Measurements from ENCODE around the gene KCNQ5. TPM values are rescaled to one million over a fixed set of nuclear protein-coding genes. Genes with fewer than 3 reads are reported as not detected.
"Not testable (repeated sequence)": the region's sequence is repeated elsewhere in the genome, so short reads cannot be mapped to it uniquely, and the experiment has no call there.

Gene KCNQ5
- total RNA-seq, 1 donor from 2014 or later: 0.39 TPM

DNA sequence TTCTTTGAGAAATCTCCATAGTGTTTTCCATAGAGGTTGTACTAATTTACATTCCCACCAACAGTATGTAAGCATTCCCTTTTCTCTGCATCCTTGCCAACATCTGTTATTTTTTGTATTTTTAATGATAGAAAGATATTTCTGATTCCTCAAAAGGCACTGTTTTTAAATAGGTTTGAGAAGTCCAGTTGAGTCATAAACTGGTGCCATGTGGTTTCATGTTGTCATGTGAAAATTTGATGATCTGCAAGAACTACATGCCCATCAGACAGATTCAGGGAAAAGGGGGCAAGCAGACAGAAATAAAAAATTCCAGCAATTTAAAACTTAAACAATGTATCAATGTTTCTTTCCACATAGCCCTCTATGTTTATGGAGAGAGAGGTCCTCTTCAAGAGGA is 227.5 kb downstream of the KCNQ5 start:
- no peak for DNase-seq

GRCh38 chr6:72850040-72850439 is 228.2 kb downstream of the KCNQ5 start:
- no peak for DNase-seq

DNA sequence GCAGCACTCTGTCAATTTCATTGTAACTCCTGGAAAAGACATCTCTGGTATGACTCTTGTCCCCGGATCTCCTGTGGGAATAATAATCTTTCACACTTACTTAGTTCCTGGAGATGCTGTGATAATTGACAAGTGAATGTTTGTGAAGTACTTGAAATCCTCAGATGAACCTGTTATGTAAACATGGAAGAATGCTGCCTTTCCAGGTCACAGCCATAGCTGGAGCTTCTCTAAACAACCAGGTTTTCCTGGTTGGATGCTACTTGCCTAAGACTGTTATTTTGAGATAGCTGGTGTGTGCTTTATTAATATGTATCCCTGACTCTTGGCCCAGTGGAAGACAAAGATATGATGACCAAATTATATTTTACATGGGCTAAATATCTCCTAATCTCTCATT is 228.6 kb downstream of the KCNQ5 start:
- no peak for DNase-seq

GRCh38 chr6:72855471-72855870 is 233.6 kb downstream of the KCNQ5 start:
- DNase-seq: no peak

GRCh38 chr6:72856801-72857200 is 234.9 kb downstream of the KCNQ5 start:
- no peak for DNase-seq

DNA sequence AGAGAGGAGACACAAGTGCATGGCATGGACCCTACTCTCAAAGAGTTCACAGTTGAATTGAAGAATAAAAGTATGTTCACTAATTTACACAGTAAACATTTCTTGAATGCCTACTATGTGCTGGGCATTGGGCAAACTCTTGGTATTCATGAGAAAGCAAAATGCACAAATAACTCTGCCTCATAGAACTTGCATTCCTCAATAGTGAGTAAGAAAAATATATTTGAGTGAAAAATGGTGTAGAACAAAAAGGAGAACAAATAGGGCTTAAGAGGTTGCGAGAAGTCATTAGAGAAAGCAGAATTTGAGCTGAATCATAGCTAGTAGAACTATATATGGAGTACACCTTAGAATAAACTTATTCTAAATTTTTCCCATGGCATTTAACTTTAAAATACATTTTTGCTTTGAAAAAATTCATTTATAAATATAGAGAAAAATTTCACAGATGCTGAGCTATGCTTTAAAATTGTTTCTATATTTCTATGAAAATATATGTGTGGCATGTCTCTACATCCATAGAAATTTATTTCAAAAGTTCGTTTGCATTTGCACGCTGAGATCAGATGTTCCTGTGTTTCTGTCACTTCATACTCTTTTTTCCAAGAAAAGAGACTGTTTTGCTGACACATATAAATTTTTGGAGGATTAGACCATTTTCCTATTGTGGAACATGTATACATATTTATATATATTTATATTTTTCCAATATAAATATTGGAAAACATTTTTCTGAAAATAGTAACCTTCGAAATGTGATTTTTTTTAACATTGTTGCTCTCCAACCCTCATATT is 236.1 kb downstream of the KCNQ5 start:
- no peak for DNase-seq

DNA sequence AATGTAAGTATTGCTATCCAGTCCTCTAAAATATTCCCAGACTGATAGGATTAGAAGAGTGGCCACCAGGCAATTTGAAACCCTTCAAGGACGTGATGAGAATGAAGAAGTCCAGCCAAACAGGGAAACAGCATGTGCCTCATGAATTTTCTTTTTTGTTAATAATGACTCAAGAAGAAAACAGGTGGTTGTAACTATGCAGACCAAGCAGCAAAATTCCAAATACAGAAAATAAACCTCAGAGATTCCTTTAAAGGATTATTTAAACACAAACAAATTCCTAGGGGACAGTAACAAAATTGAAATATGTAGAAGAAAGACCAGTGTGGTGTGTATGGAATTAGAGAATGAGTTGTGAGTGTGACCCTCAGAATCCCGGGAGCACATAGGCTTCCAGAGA is 239.2 kb downstream of the KCNQ5 start:
- no peak for DNase-seq

GRCh38 chr6:72861935-72862432 is 240.1 kb downstream of the KCNQ5 start:
- no peak for DNase-seq

- no peak for DNase-seq
Observed at GRCh38 chr6:72863131-72863530, 241.3 kb downstream of the KCNQ5 start.

- no peak for DNase-seq
Observed at GRCh38 chr6:72864236-72864635, 242.4 kb downstream of the KCNQ5 start.

DNA sequence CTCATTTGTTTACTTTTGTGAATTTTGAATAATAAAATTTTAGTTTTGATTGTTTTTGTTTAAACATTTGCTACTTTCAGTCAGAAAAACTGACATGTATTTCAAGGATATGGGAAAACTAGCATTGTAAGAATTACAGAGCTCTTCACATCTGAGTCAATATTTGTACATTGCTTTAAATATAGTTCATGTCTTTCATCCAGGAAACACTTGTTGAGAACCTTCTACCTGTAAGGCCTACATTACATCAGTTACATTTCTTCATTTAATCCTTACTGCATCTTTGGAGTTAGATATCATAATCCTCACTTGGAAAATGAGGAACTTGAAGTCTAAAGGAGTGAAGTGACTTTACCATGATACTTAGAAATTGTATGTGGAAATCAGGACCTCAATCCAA is 242.9 kb downstream of the KCNQ5 start:
- DNase-seq: no peak

DNA sequence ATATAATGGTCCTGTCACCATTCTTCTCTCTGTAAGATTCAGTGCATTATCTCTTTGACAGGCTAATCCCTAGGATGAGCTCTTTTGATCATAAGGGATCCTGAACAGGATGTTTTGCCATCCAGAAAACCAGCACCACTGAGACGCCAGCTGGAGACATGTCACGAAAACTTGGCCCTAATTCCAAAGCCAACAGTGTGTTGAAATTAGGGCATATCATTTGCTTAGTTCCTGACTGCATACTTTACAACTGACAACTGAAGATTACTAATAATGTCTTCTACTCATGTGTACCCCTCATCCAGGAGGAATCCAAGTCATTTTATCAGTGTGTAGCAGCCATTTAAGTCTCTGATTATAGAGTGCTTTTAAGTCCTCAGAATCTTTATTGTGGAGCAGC is 243.6 kb downstream of the KCNQ5 start:
- no peak for DNase-seq

GRCh38 chr6:72869621-72870020 is 247.8 kb downstream of the KCNQ5 start:
- DNase-seq: no peak

DNA sequence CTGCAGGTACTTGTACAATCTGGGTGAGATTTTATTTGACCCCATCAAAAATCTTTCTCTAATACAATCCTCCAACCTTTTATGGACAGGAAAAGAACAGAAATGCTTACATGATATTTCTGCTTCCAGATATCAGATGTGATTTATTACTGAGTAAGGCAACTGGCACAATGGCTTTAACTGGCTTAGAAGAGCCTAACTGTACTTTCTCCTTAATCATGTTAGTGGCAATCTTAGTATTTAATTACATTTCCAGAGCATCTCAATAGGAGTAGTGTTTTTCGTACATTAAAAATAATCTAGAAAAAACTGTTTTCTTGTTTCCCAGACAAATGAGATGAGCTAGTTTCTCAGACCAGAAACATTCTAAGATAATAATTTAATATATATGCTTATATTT is 251.6 kb downstream of the KCNQ5 start:
- no peak for DNase-seq

DNA sequence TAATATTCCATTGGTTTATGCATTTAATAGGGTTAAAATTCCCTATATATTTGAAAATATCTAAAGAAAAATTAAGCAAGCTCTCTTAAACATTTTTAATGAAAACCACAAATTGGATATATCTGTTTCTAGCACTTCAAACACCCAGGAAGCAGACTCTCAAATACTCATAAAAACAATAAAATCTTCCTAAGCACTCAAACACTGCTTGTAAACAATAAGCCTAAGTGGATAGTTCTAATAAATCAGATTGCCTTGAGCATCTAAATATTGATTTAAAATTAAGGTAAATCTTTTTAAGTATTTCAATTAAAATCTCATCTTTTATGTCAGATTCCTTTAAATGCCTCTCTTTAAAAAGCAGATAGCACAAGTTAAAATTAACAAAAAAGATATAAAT is 254.4 kb downstream of the KCNQ5 start:
- no peak for DNase-seq

DNA sequence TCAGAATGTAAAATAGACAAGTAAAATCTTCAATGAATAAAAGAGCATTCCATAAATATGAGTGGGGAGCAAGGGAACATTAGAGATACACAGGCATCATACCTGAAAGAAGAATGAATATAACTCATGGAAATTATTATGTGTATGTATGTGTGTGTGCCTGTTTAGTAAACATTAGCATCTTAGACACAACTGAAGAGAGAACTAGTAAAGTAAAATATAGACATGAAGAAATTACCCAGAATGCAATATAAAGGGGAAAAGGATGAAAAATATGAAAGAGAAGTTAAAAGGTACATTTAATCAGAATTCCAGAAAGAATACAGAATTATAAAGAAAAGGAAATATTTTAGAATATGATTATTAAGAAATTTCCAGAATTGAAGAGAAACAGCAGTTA is 264.3 kb downstream of the KCNQ5 start:
- no peak for DNase-seq

DNA sequence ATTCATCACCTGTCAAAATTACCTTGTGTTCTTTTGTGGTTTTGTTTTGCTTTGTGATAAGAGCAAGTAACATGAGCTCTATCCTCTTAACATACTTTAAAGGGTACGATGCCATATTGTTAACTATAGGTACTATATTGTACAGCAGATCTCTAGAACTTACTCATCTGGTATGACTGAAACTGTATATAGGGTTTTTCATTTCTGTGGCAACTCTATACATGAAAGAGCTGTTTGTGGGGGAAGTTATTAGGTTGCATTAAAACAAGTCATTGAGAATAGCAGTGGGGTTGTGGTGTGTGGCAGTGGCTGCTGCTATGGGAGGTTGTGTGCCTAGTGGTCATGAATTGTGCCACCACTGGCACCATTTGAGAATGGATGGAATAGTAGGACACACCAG is 268.4 kb downstream of the KCNQ5 start:
- DNase-seq: no peak

- DNase-seq: no peak
Observed at GRCh38 chr6:72890671-72891070, 268.8 kb downstream of the KCNQ5 start.

DNA sequence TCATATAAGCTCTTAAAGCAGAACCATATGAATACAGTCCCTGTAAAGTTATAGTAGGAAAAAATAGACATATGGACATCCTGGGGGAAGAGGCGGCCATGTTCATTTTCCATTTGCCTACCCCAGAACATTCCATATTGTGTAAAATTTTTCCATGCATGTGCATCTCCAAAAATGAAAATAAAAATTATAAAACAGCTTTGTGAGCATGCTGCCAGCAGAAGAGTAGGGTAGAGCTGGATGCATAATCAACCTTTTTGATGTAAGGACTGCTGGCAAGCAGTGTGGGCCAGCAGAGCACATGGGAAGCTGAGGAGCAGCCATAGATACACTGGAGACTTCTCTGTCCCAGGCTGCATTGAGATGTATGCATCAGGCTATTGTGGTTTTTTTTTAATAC is 271.0 kb downstream of the KCNQ5 start:
- DNase-seq: no peak

GRCh38 chr6:72894091-72894490 is 272.2 kb downstream of the KCNQ5 start:
- no peak for DNase-seq

DNA sequence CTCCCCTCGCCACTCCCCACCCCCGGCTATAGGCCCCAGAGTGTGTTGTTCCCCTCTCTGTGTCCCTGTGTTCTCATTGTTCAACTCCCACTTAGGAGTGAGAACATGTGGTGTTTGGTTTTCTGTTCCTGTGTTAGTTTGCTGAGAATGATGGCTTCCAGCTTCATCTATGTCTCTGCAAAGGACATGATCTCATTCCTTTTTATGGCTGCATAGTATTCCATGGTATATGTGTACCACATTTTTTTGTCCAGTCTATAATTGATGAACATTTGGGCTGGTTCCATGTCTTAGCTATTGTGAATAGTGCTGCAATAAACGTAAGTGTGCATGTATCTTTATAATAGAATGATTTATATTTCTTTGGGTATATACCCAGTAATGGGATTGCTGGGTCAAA is 276.4 kb downstream of the KCNQ5 start:
- DNase-seq: not testable (repeated sequence)

- DNase-seq: no peak
Observed at GRCh38 chr6:72905705-72906478, 284.0 kb downstream of the KCNQ5 start.

DNA sequence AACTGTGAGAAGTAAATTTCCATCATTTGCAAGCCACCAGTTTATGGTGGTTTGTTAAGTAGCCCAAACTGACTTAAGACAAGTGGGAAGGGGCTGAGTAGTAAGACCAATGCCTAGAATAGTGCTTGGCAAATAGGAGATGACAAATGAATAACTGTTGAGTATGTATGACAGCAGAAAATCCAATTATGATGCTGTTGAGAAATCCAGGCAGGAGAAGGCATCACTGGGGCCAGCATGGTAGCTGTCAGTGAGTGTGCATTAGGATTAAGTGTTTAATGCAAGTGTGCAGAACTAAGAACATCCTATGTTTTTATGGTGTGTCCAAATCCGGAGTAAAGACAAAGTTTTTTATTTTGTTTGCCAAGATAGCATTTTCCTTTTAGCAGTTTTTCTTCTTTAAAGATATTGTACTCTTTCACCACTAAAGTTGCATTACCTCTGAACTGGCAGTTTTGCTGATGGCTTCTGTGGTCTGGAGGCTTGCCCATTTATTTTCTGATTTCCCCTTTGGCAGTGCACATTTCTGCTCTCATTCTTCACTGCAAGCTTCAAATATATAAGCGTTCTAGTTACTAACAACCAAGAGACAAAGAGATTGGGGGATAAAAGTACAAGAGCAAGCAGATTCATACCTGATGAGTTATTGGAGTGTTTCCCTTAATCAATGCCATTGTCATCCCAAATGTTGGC is 289.7 kb downstream of the KCNQ5 start:
- no peak for DNase-seq

Data from skin of body (tissue), 2 donors.